ENCODE data around the gene PIEZO1.

PIEZO1 gene

GRCh38 chr16:88769617-88770460, 15.2 kb downstream of the PIEZO1 start:
- DNase-seq (ENCODE audit: low spot score), result peak; percentile 82

- no peak for DNase-seq (ENCODE audit: low spot score)
Observed at GRCh38 chr16:88768071-88768783, 16.8 kb downstream of the PIEZO1 start.

GRCh38 chr16:88767546-88768070, 17.4 kb downstream of the PIEZO1 start:
- no peak for DNase-seq (ENCODE audit: low spot score)

GRCh38 chr16:88766975-88767374, 18.0 kb downstream of the PIEZO1 start:
- no peak for DNase-seq (ENCODE audit: low spot score)

- no peak for DNase-seq (ENCODE audit: low spot score)
Observed at GRCh38 chr16:88764913-88765349, 20.1 kb downstream of the PIEZO1 start.

GRCh38 chr16:88764080-88764479, 20.9 kb downstream of the PIEZO1 start:
- DNase-seq (ENCODE audit: low spot score), result no peak

GRCh38 chr16:88763502-88764053, 21.4 kb downstream of the PIEZO1 start:
- peak; percentile 50 for DNase-seq (ENCODE audit: low spot score)

- DNase-seq (ENCODE audit: low spot score), result no peak
Observed at GRCh38 chr16:88762941-88763340, 22.1 kb downstream of the PIEZO1 start.

- DNase-seq (ENCODE audit: low spot score), result no peak
Observed at GRCh38 chr16:88762258-88762870, 22.7 kb downstream of the PIEZO1 start.

- no peak for DNase-seq (ENCODE audit: low spot score)
Observed at GRCh38 chr16:88761830-88762229, 23.2 kb downstream of the PIEZO1 start.

GRCh38 chr16:88761143-88761534, 23.9 kb downstream of the PIEZO1 start:
- no peak for DNase-seq (ENCODE audit: low spot score)

GRCh38 chr16:88760424-88761142, 24.4 kb downstream of the PIEZO1 start:
- DNase-seq (ENCODE audit: low spot score), result peak; percentile 30

- no peak for DNase-seq (ENCODE audit: low spot score)
Observed at GRCh38 chr16:88759976-88760350, 25.1 kb downstream of the PIEZO1 start.

- DNase-seq (ENCODE audit: low spot score), result no peak
Observed at GRCh38 chr16:88759245-88759975, 25.6 kb downstream of the PIEZO1 start.

GRCh38 chr16:88758944-88759244, 26.1 kb downstream of the PIEZO1 start:
- DNase-seq (ENCODE audit: low spot score), result no peak

- no peak for DNase-seq (ENCODE audit: low spot score)
Observed at GRCh38 chr16:88758227-88758943, 26.6 kb downstream of the PIEZO1 start.

- DNase-seq (ENCODE audit: low spot score), result no peak
Observed at GRCh38 chr16:88755745-88756443, 29.1 kb downstream of the PIEZO1 start.

- peak; percentile 29 for DNase-seq (ENCODE audit: low spot score)
Observed at GRCh38 chr16:88754912-88755744, 29.9 kb downstream of the PIEZO1 start.
